GM21737 (cell line): ENCODE results near the gene CCDC86.

Experiments
- ATAC-seq: cut with Tn5 transposase; IDR thresholded peaks from one replicate; pipeline ENCODE4 v1.9.1; 2021; ENCODE audit warnings: mild to moderate bottlenecking, moderate library complexity; ENCODE audit not compliant: unreplicated experiment

Gene CCDC86

DNA sequence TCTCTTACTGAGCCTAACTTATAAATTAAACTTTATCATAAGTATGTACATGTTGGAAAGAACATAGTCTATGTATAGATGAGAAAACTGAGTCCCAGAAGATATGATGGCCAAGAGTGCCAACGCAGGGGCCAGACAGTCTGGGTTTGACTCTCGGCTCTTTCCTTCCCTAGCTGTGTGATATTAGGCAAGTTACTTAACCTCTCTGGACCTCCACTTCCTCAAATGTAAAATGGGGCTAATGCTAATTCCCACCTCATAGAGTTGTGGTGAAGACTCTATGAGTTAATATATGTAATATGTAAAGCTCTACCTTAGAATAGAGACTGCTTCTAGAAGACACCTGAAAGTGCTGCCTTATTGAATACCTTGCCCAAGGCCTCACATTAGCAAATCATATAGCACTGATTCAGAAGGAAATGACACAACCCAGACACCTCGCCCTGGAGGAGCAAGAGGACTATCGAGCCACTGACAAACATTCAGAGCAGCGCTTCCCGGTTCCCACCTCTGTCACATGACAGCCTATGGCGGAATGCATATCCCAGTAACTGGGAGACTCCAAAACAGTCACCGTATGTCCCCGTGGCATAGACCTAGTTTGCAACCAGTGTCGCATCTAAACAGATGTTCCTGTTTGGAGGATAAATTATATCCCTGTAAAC is 11.3 kb upstream of the CCDC86 start:
- peak; percentile 28 for ATAC-seq

DNA sequence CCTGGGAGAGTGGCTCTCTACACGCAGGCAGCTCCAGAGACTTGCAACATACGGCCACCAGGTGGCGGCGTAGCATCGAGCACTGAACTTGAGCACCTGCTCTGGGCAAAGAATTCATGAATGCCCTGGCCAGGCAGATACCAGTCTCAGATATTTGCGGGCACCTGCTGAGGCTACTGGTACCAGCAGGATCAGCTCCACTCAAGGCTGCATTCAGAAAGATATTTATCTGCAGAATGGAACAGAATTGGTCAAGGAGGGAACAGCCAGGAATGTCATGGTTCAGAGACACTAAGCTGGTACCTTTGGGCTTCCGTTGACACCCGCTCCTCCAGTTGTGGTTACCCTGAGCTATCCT is 10.8 kb upstream of the CCDC86 start:
- peak; percentile 69 for ATAC-seq

DNA sequence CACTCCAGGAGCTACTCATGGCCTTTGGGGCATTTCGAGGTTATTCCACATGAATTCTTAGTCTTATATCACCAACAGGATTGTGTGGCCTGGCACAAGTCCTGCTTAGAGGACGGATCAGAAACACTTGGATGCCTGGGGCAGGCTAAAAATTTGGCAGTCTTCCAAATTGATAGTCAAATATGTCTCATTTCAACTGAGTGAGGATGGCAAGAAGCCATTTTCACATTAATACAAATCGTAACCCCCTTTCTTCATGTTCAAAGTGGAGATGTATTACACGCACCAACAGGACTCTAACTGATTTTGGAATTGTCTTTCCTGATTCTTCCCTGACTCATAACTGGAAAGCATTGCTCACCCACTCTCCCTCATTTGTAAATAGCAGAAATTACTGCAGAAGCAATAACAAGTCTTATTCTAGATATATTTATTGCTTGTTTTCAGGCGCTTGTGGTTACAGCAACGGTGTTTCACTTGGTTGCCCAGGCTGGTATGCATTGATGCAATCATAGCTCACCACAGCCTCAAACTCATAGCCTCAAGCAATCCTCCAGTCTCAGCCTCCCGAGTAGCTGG is 10.3 kb upstream of the CCDC86 start:
- ATAC-seq = no peak

GRCh38 chr11:60834742-60835533 is 7.0 kb upstream of the CCDC86 start:
- no peak for ATAC-seq

DNA sequence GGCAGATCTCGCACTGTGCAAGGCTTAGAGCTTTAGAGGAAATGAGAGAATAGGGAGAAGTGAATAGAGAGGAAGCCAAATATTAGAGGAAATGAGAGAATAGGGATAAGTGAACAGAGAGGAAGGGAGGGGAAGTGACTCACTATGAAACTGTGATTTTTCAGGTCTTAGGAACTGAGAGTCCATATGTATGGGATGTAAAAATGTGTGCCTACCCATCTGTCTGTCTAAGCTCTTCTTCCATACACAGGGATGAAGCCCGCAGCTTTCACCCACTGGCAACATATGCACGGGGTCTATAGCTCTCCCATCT is 6.4 kb upstream of the CCDC86 start:
- no peak for ATAC-seq

DNA sequence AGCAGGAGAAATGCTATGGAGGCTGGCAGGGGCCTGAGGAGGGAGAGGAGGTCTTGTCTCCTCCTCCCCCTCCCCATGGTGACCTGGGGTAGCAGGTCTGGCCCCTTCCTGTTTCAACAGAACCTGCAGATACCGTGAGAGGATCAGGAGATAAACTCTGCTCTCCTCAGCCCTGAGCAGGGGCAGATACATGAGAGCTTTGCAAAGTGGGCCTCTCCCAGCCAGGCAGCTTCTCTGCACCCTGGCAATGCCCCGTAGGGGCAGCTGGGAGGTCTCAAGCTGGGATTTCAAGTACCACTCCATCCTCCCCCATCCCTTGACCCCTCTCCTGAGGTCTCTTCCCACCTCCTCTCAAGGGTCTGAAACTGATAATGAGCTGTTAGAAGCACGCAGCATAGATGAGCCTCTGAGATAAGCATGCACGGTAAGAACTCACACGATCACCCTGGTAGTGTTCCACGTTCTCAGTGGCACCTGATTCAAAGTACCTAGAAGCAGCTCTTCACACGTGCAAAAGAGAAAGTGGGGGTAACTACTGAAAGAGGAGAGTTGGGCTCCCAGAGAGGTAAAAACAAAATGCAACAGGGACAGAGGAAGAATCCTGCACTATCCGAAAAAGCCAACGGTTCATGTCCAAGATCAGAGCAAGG is 4.9 kb upstream of the CCDC86 start:
- no peak for ATAC-seq

- no peak for ATAC-seq
Observed at GRCh38 chr11:60838132-60838531, 3.8 kb upstream of the CCDC86 start.

DNA sequence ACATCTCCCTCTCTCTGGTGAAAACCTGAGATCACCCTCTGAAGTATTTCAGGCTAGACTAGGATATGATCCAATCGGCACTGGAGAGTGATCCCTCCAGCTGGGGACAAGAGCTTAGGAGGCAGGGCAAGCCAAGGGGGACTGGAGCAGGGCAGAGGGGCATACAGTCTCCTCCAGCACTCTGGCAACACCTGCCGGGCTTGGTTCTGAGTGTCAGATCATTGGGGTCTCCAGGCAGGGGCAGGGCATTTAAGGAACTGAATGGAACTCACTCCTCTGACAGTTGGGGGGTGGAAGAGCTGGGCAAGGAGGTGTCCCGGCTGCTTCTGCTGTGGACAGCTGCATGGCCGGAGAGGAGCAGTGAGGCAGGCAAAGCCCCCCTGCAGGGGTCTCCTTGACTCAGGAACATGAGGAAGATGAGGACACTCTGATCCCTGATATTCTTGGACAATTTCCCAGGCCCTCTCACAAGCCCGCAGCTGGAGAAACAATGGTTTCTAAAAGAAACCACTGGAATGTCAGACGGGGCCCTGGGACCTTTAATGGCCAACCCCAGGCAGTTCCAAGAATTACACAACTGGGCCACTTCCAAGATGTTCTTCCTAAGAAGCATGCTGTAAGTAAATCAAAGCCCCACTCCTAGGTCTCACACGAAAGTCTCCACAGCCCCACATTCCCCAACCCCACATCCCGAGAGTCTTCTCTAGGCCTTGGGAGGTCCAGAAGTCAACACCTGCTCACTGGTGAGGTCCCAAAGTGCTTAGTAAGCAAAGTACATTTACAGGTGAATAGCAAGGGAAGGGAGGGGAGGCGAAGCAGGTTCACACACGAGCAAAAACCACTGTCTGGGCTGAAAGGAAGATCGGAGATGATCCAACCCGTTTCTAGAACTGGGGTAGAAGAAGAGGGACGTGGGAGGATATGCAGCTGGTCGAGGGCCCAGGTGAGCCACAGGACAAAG is 1.2 kb upstream of the CCDC86 start:
- ATAC-seq = no peak

DNA sequence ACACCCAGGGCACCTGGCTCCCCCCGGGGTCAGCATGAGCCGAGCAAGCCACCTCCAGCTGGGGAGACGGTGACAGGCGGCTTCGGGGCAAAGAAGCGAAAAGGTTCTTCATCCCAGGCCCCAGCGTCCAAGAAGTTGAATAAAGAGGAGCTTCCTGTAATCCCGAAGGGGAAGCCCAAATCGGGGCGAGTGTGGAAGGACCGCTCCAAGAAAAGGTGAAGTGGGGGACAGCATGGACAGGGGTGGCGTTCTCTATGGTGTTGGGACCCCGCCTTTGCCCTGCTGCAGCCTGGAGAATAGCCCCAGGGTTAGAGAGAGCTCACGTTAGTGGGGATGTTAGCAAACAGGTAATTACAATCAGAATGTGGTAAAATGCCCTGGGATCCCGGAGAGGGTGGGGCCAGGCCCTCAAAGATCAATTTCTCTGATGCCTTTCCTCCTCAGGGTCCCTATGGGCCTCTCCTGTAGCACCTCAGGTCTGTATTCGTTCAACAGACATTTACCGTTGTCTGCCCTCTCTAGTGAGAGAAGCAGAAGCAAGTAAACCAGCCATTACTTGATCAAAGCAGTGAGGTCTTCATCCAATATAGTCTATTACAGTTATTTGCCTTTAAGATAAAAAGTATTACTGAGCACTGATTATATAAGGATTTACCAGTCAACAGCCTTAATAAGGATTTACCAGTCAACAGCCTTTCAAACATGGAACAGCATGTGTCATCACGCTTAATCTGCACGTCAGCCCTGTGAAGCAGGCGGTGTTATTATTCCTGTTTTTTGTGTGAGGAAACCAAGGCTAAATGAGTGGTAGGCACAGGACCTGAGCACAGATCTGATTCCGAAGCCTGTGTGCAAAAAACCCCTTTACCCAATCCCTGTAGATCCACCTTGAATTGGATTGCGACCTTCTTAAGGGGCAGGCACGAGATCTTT is 1.0 kb downstream of the CCDC86 start:
- ATAC-seq = no peak

DNA sequence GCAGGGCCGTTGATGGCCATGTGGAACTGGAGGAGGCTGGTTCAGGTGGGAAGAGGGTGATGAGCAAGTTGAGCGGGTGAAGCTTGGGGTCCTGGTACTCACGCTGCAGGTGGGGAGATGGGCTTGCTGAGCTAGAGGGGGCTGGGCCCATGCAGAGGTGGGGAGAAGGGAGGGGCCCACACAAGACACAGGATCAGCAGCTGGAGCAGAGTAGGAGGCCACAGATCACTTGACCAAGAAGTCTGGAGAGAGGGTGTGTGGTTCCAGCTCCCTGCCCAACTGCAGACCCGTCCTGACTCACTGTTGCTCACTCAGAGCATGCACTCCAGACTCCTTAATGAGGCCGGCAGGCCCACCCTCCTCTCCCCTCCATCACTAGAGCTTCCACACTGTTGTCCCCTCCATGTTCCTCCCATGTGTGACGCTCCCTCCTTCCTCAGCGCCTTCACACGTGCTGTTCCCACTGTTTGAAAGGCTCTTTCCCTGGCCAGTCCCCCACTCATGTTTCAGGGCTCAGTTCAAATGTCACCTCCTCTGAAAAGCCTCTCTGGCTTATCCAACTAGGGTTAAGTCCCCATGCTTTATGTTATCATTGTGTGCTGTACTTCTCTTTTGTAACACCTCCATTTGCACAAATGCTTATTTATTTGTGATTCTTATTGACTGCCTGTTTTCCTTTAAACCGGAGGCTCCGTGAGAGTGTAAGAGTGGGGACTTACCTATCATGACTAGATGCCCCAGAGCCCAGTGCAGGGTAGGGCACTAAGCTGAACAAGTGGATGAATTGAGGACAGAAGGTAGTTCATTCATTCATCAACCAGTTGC is 2.3 kb downstream of the CCDC86 start:
- no peak for ATAC-seq

DNA sequence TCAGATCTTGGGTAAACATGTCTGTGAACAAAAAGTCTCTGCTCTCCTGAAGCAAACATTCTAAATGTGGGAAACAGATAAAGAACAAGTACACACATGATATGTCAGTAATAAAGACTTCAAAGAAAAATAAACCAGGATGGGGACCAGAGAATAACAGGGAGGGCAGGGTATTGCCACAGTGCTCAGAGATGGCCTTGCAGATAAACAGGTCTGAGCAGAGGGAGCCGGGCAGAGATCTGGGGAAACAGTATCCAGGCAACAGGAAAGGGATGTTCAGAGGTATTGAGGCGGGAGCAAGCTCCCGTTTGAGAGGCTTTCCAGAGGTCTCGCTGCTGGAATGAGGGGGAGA is 2.9 kb downstream of the CCDC86 start:
- ATAC-seq = no peak

- ATAC-seq = no peak
Observed at GRCh38 chr11:60845338-60845737, 3.4 kb downstream of the CCDC86 start.

- no peak for ATAC-seq
Observed at GRCh38 chr11:60847281-60847680, 5.4 kb downstream of the CCDC86 start.

DNA sequence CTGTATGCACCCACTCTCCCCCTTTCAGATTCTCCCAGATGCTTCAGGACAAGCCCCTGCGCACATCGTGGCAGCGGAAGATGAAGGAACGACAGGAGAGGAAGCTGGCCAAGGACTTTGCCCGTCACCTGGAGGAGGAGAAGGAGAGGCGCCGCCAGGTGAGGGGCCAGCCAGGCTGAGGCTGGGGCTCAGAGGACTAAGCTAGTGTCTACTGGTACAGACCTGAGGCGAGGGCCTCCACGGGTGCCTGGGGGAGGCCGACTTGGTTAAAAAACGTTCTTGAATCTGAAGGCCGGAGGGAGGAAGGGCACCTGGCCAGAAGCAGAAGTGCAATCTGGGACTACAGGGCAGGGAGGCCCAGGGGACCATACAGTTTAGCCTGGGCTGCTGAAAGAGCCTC is 6.0 kb downstream of the CCDC86 start:
- no peak for ATAC-seq

DNA sequence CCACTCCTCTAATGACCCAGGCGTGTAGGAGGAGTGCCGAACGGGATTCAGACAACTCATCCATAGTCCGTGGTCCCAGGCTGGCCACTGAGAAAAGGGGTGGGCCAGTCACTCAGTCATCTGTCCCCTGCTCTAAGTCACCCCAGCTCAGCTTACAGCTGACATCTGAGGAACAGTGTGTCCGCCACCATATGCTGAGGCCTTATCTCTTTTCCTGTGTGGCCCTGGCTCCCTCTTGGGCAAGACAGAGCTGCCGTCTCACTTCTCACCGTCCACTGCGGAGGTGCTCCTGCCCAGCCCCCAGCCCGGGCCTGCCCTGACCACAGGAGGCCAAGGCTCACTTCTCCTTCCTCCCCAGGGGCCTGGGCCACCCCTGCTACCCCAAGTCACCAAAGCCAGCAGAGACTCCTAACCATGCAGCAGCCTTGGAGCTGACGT is 6.8 kb downstream of the CCDC86 start:
- no peak for ATAC-seq

DNA sequence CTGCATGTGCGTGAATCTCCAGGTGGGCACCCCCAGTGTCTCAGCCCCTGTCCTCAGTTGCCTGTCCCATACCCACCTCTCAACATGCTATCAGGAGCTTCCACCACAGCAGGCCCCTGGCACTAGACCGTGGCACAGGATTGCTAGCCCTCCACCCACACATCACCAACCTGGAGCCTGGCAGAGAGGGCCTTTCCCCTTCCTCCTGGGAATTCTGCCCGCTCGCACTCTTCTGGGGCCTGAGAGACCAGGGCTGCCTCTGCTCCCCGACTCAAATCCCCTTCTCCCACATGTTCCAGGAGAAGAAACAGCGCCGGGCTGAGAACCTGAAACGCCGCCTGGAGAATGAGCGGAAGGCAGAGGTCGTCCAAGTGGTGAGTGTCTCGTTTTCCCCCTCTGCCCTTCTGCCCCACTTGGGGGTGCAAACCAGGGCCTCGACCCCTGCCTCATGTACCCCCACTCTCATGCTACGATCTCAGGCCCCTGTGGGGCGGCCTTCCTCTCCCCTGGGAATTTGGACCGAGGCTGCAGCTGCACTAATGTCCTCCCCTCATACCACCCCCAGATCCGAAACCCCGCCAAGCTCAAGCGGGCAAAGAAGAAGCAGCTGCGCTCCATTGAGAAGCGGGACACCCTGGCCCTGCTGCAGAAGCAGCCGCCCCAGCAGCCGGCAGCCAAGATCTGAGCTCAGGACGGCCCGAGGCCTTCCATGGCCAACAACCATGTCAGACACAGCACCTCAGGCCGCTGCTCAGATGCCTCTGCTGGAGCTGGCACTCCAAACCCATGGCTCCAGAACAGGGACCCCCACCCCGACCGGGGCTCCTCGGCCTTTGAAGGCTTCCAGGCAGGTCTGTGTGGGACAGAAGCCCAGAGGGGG is 8.0 kb downstream of the CCDC86 start:
- ATAC-seq = no peak

GRCh38 chr11:60851327-60852104 is 9.6 kb downstream of the CCDC86 start:
- no peak for ATAC-seq
